Parathyroid adenoma (tissue), 2 donors: ENCODE measurements around the gene CLCA4.

Experiments used
- H2AFZ ChIP-seq: fragments of 300-600 bp; sonication (generic); one replicate; pipeline ENCODE4 v1.7.0; 2017; ENCODE audit warnings: antibody characterized with exemption, mild to moderate bottlenecking
- H3K27ac ChIP-seq: fragments of 300-600 bp; sonication (generic); one replicate; pipeline ENCODE4 v1.7.0; 2017
- H3K27me3 ChIP-seq: fragments of 300-600 bp; sonication (generic); one replicate; pipeline ENCODE4 v1.7.0; 2017; ENCODE audit warnings: low read length; ENCODE audit not compliant: control insufficient read depth, insufficient read depth
- H3K36me3 ChIP-seq: fragments of 300-600 bp; sonication (generic); one replicate; pipeline ENCODE4 v1.7.0; 2017; ENCODE audit warnings: low read length; ENCODE audit not compliant: control insufficient read depth, insufficient read depth
- H3K4me1 ChIP-seq: fragments of 300-600 bp; sonication (generic); one replicate; pipeline ENCODE4 v1.7.0; 2017; ENCODE audit warnings: control low read depth
- H3K4me2 ChIP-seq: fragments of 300-600 bp; sonication (generic); one replicate; pipeline ENCODE4 v1.7.0; 2017; ENCODE audit warnings: low read length
- H3K4me3 ChIP-seq: fragments of 300-600 bp; sonication (generic); one replicate; pipeline ENCODE4 v1.7.0; 2017; ENCODE audit warnings: low read depth, low read length
- H3K79me2 ChIP-seq: fragments of 300-600 bp; sonication (generic); one replicate; pipeline ENCODE4 v1.7.0; 2017; ENCODE audit warnings: control low read depth
- H3K9ac ChIP-seq: fragments of 300-600 bp; sonication (generic); one replicate; pipeline ENCODE4 v1.7.0; 2017; ENCODE audit warnings: mild to moderate bottlenecking
- H3K9me3 ChIP-seq: fragments of 300-600 bp; sonication (generic); one replicate; pipeline ENCODE4 v1.7.0; 2017; ENCODE audit warnings: low read length; ENCODE audit not compliant: control insufficient read depth
- CTCF ChIP-seq: fragments of 300-600 bp; sonication (generic); IDR thresholded peaks from one replicate; pipeline ENCODE4 v1.7.0; 2017; ENCODE audit warnings: antibody characterized with exemption, mild to moderate bottlenecking
- donor health status: primary hyperparathyroidism.

Gene CLCA4

DNA sequence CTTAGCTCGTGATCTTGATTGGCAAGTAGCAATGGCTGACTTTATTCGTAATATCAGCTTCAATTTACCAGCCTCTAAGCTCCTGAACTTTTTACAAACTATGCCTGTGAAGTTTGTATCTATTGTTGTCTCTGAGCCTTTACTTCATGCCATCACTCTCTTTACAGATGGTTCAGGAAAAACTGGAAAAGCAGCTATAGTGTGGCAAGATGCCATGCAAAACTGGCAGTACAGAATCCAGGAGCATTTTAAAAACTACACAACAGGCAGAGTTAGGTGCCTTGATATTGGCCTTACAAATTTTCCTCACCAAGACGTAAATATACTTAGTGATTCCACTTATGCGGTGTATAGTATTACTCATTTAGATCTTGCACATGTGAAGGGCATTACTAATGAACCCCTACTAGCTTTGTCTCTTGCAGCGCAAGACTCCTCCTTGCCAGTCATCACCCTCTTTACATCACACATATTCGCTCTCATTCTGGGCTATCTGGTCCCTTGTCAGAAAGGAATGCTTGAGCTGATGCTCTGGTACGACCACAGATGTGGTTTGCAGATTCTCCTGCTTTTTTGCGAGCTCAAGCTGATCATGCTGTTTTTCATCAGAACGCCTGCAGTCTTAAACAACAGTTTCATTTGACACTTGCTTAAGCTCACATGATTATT lies 41.8 kb upstream of the CLCA4 start:
- Histone ChIP-seq H3K36me3 (no peaks in the 10 kb centered on the region), H3K27ac (no peak overlapping the region), H3K9me3 (no peaks in the 10 kb centered on the region), H2AFZ (no peak overlapping the region), H3K4me2 (no peak overlapping the region), H3K4me1 (no peaks in the 10 kb centered on the region), H3K9ac (no peak overlapping the region), H3K4me3 (no peak overlapping the region), H3K79me2 (no peaks in the 10 kb centered on the region), H3K27me3 (no peaks in the 10 kb centered on the region)
- TF ChIP-seq CTCF, result no peak

GRCh38 chr1:86505564-86505902 lies 41.3 kb upstream of the CLCA4 start:
- H3K4me1 ChIP-seq, result no peaks in the 10 kb centered on the region
- no peaks in the 10 kb centered on the region for H3K27me3 ChIP-seq
- no peak overlapping the region for H3K4me2 ChIP-seq
- no peak overlapping the region for H3K4me3 ChIP-seq
- H2AFZ ChIP-seq, result no peak overlapping the region
- no peaks in the 10 kb centered on the region for H3K36me3 ChIP-seq
- no peak for TF ChIP-seq CTCF
- no peak overlapping the region for H3K27ac ChIP-seq
- H3K9ac ChIP-seq, result no peak overlapping the region
- no peaks in the 10 kb centered on the region for H3K9me3 ChIP-seq
- no peaks in the 10 kb centered on the region for H3K79me2 ChIP-seq

- Histone ChIP-seq H3K9me3 (no peaks in the 10 kb centered on the region), H3K4me2 (no peak overlapping the region), H3K36me3 (no peaks in the 10 kb centered on the region), H3K27me3 (no peaks in the 10 kb centered on the region), H3K79me2 (no peaks in the 10 kb centered on the region), H3K27ac (no peak overlapping the region), H3K9ac (no peak overlapping the region), H3K4me3 (no peak overlapping the region), H2AFZ (no peak overlapping the region), H3K4me1 (no peaks in the 10 kb centered on the region)
- no peak for TF ChIP-seq CTCF
Observed at GRCh38 chr1:86507935-86508582, 38.8 kb upstream of the CLCA4 start.

DNA sequence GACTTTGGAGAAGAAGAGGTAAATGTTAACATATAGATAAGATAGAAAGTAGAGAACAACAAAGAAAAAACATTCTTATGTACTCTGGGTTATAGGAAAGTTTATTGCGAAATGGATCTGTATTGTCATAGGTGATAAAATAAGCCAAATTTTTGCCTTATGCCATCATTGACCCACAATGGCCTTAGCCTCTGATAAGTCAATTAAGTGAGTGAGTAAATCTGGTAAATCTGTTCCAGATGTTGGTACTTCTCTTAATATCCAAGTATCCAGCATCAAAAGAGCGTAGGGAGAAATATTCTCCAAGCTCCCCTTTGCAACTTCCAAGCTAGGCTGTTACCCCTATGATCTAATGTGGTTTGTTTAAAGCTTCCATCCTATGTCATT lies 38.3 kb upstream of the CLCA4 start:
- Histone ChIP-seq H3K4me2 (no peak overlapping the region), H3K9ac (no peak overlapping the region), H3K27me3 (no peaks in the 10 kb centered on the region), H3K4me1 (no peaks in the 10 kb centered on the region), H2AFZ (no peak overlapping the region), H3K9me3 (no peaks in the 10 kb centered on the region), H3K36me3 (no peaks in the 10 kb centered on the region), H3K4me3 (no peak overlapping the region), H3K27ac (no peak overlapping the region), H3K79me2 (no peaks in the 10 kb centered on the region)
- TF ChIP-seq CTCF, result no peak

DNA sequence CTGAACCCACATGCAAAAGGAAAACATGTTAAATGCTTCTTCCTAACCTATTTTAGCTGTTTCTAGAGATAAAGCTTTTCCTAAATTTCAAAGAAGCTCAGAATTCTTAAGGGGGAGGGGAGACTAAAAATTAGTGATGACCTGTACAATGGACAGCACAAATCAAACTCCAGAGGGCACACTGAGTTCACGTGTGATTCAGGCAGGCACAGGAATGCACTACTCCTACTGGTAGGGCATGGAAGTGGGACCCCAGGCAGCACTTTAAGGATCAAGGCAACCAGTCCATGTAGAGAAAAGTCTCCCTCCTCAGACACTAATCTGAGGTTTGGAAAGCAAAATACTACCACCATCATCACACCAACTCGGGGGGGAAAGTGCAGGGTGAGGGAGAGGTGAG lies 31.3 kb upstream of the CLCA4 start:
- H2AFZ ChIP-seq, result no peak overlapping the region
- H3K9ac ChIP-seq, result no peak overlapping the region
- no peaks in the 10 kb centered on the region for H3K36me3 ChIP-seq
- H3K4me3 ChIP-seq, result no peak overlapping the region
- H3K79me2 ChIP-seq, result no peaks in the 10 kb centered on the region
- no peak for TF ChIP-seq CTCF
- no peaks in the 10 kb centered on the region for H3K4me1 ChIP-seq
- H3K4me2 ChIP-seq, result no peak overlapping the region
- no peaks in the 10 kb centered on the region for H3K27me3 ChIP-seq
- no peaks in the 10 kb centered on the region for H3K9me3 ChIP-seq
- no peak overlapping the region for H3K27ac ChIP-seq
